ENCODE measurements around the gene OR2D2.

Gene OR2D2

GRCh38 chr11:6843670-6844069 lies 48.6 kb downstream of the OR2D2 start:
- no peaks in the 10 kb centered on the region for H3K79me2 ChIP-seq (ENCODE audit: insufficient read depth, low read depth)
- H3K4me1 ChIP-seq (ENCODE audit: low read depth, poor library complexity, severe bottlenecking), result no peaks in the 10 kb centered on the region
- no peak for TF ChIP-seq CTCF (conservative IDR thresholded peaks at IDR 0.05; ENCODE audit: low read depth, low read length)
- no peak overlapping the region for H3K4me2 ChIP-seq
- no peak overlapping the region for H3K27ac ChIP-seq
- no peaks in the 10 kb centered on the region for H4K20me1 ChIP-seq (ENCODE audit: insufficient read depth)
- H2AFZ ChIP-seq (ENCODE audit: low read depth), result no peak overlapping the region
- no peaks in the 10 kb centered on the region for H3K36me3 ChIP-seq (ENCODE audit: insufficient read depth)
- H3K27me3 ChIP-seq (ENCODE audit: insufficient read depth, low read depth), result no peaks in the 10 kb centered on the region
- H3K4me3 ChIP-seq (IDR thresholded peaks at IDR 0.05; ENCODE audit: insufficient read depth, low read depth, low read length), result no peak overlapping the region
- no peak overlapping the region for H3K9ac ChIP-seq

- H3K27ac ChIP-seq, result no peak overlapping the region
- TF ChIP-seq CTCF (conservative IDR thresholded peaks at IDR 0.05; ENCODE audit: low read depth, low read length), result no peak
- H2AFZ ChIP-seq (ENCODE audit: low read depth), result no peak overlapping the region
- H3K79me2 ChIP-seq (ENCODE audit: insufficient read depth, low read depth), result no peaks in the 10 kb centered on the region
- no peaks in the 10 kb centered on the region for H3K27me3 ChIP-seq (ENCODE audit: insufficient read depth, low read depth)
- H4K20me1 ChIP-seq (ENCODE audit: insufficient read depth), result no peaks in the 10 kb centered on the region
- no peak overlapping the region for H3K9ac ChIP-seq
- no peaks in the 10 kb centered on the region for H3K36me3 ChIP-seq (ENCODE audit: insufficient read depth)
- H3K4me1 ChIP-seq (ENCODE audit: low read depth, poor library complexity, severe bottlenecking), result no peaks in the 10 kb centered on the region
- H3K4me2 ChIP-seq, result no peak overlapping the region
- no peak overlapping the region for H3K4me3 ChIP-seq (IDR thresholded peaks at IDR 0.05; ENCODE audit: insufficient read depth, low read depth, low read length)
Observed at GRCh38 chr11:6841694-6842093, 50.6 kb downstream of the OR2D2 start.
